Right lobe of liver (tissue), 4 donors: Measurements from ENCODE around the gene PGGT1B.

Experiments used
- CTCF ChIP-seq, 4 donors: fragments of 200-600 bp in 3 of 4; fragments of 450-650 bp in 1 of 4; IDR thresholded peaks; one replicate each; pipeline versions ENCODE4 v1.5.1 to v1.8.0; 2016 to 2022; ENCODE audit warnings: antibody characterized with exemption in 4 of 4, mild to moderate bottlenecking in 2 of 4
- POLR2A ChIP-seq: fragments of 450-650 bp; IDR thresholded peaks from one replicate; pipeline ENCODE4 v1.6.1; 2017; ENCODE audit warnings: antibody characterized with exemption, mild to moderate bottlenecking
- donor health status: DM: no; HTN: no; CAD: no.
- donor health status: DM: no; HTN: no; CAD: no.
- donor health status: DM: no; HTN: yes; CAD: no.

- TF ChIP-seq CTCF (IDR thresholded peaks at IDR 0.05) (no peak), POLR2A (no peak)
Observed at GRCh38 chr5:115192098-115192497, 70.6 kb downstream of the PGGT1B start.
